Uterus (tissue), 4 donors: Measurements from ENCODE around the gene CLDN15. TPM values are rescaled to one million over a fixed set of nuclear protein-coding genes. Genes with fewer than 3 reads are reported as not detected.
A peak's percentile ranks its signal among the peaks of the same experiment; 100 is the strongest.

ENCODE experiments used
- DNase-seq, 2 donors: peaks; one replicate each; pipeline ENCODE4 v3.0.0-alpha.2; 2019 to 2020
- H3K27ac ChIP-seq, 2 donors: fragments of 200-600 bp; sonication (generic); 1 replicate in 1 of 2; 2 replicates in 1 of 2; pipeline ENCODE4 v1.5.1; 2016 to 2018
- H3K27me3 ChIP-seq, 2 donors: fragments of 200-600 bp; sonication (generic); one replicate each; pipeline ENCODE4 v1.5.1; 2018 to 2019; ENCODE audit warnings: control low read depth in 1 of 2
- H3K36me3 ChIP-seq, 2 donors: fragments of 200-600 bp; sonication (generic); one replicate each; pipeline ENCODE4 v1.5.1; 2019; ENCODE audit warnings: control low read depth in 1 of 2
- H3K4me1 ChIP-seq, 2 donors: fragments of 200-600 bp; sonication (generic); one replicate each; pipeline ENCODE4 v1.5.1; 2018 to 2019; ENCODE audit warnings: control low read depth in 1 of 2
- H3K4me3 ChIP-seq, 2 donors: fragments of 200-600 bp; sonication (generic); 1 replicate in 1 of 2; 2 replicates in 1 of 2; pipeline ENCODE4 v1.5.1; 2018 to 2019; ENCODE audit warnings: mild to moderate bottlenecking in 1 of 2
- H3K9me3 ChIP-seq, 2 donors: fragments of 200-600 bp; sonication (generic); one replicate each; pipeline ENCODE4 v1.5.1; 2019; ENCODE audit warnings: control low read depth in 1 of 2
- CTCF ChIP-seq, 4 experiments: fragments of 200-600 bp in 2 of 4; fragments of 450-650 bp in 2 of 4; sonication (generic) in 2 of 4; IDR thresholded peaks; one replicate each; pipeline ENCODE4 v1.5.1; 2016 to 2019; ENCODE audit warnings: antibody characterized with exemption in 4 of 4, mild to moderate bottlenecking in 2 of 4, moderate library complexity in 1 of 4
- POLR2A ChIP-seq, 2 donors: fragments of 450-650 bp; IDR thresholded peaks; one replicate each; pipeline ENCODE4 v1.6.1; 2016; ENCODE audit warnings: antibody characterized with exemption in 2 of 2, mild to moderate bottlenecking in 1 of 2, moderate library complexity in 1 of 2
- intact Hi-C: fragments of 100-400 bp; cut with DNase I; formaldehyde crosslinking; loops from one replicate; pipeline ENCODE4 v1.15.1; 2023; ENCODE audit warnings: low total_unique reads
- total RNA-seq, 4 donors: library from RNA; depleted of rRNA in 3 of 4; stranded (reverse); fragments of >200 nt in 3 of 4; gene quantifications; one replicate each; pipeline versions ENCODE4 v1.1.0 to v1.2.4, GENCODE V29; 2014 to 2023
- donor health status: DM: yes; HTN: yes; CAD: no.

Gene CLDN15
- total RNA-seq, 4 donors from 2014 or later: 5.6 to 49.4 (median 16.7) TPM

GRCh38 chr7:101248276-101248675, 10.7 kb upstream of the CLDN15 start:
- Histone ChIP-seq H3K4me1 (peaks cover 13 to 16% of the 10 kb centered on the region in 2 donors), H3K27me3 (no peaks in the 10 kb centered on the region), H3K36me3 (no peaks in the 10 kb centered on the region), H3K4me3 (no peak overlapping the region), H3K9me3 (no peaks in the 10 kb centered on the region), H3K27ac (no peak overlapping the region)
- intact Hi-C loops: no loop called here
- TF ChIP-seq CTCF (IDR thresholded peaks at IDR 0.05): no peak
- TF ChIP-seq POLR2A (IDR thresholded peaks at IDR 0.05): no peak
- DNase-seq: no peak

- H3K4me3 ChIP-seq: peak overlapping the region; percentile 85 to 92
- H3K27me3 ChIP-seq: no peaks in the 10 kb centered on the region
- H3K27ac ChIP-seq: peak overlapping the region; percentile 98 to 99
- intact Hi-C loops: no loop called here
- H3K36me3 ChIP-seq: no peaks in the 10 kb centered on the region
- no peak for DNase-seq
- H3K9me3 ChIP-seq: no peaks in the 10 kb centered on the region
- peaks cover 7 to 11% of the 10 kb centered on the region in 2 donors for H3K4me1 ChIP-seq
- TF ChIP-seq CTCF (IDR thresholded peaks at IDR 0.05) (peak in 1 of 4 experiments; percentile 9), POLR2A (IDR thresholded peaks at IDR 0.05) (no peak)
These were observed 7.6 kb upstream of the CLDN15 start for GRCh38 chr7:101245147-101245668.

GRCh38 chr7:101244375-101245146, 7.0 kb upstream of the CLDN15 start, which contains the start of gene FIS1:
FIS1 (minus strand) TSS chr7:101245081; CDS start chr7:101245004, 77 bp downstream.
- Histone ChIP-seq H3K27ac (peak within 1 kb of the TSS; percentile 98 to 99), H3K4me3 (peak within 1 kb of the TSS; percentile 85 to 92), H3K4me1 (peaks cover 7 to 11% of the 10 kb centered on the region in 2 donors), H3K27me3 (no peaks in the 10 kb centered on the region), H3K36me3 (no peaks in the 10 kb centered on the region), H3K9me3 (no peaks in the 10 kb centered on the region)
- peak; percentile 92 to 93 for DNase-seq
- intact Hi-C loops: no loop called here
- peak; percentile 75 to 88 for TF ChIP-seq POLR2A (IDR thresholded peaks at IDR 0.05)
- TF ChIP-seq CTCF (IDR thresholded peaks at IDR 0.05): peak; percentile 88 to 95 (median 90)

GRCh38 chr7:101243646-101244374, 6.2 kb upstream of the CLDN15 start:
- TF ChIP-seq CTCF (IDR thresholded peaks at IDR 0.05): no peak
- no peak for TF ChIP-seq POLR2A (IDR thresholded peaks at IDR 0.05)
- no peaks in the 10 kb centered on the region for H3K9me3 ChIP-seq
- DNase-seq: no peak
- no peaks in the 10 kb centered on the region for H3K36me3 ChIP-seq
- peak overlapping the region; percentile 98 to 99 for H3K27ac ChIP-seq
- H3K27me3 ChIP-seq: no peaks in the 10 kb centered on the region
- peak overlapping the region; percentile 85 to 92 for H3K4me3 ChIP-seq
- H3K4me1 ChIP-seq: peaks cover 7 to 11% of the 10 kb centered on the region in 2 donors
- intact Hi-C loops: no loop called here
